ENCODE results near the gene SMTNL1.

The SMTNL1 gene

DNA sequence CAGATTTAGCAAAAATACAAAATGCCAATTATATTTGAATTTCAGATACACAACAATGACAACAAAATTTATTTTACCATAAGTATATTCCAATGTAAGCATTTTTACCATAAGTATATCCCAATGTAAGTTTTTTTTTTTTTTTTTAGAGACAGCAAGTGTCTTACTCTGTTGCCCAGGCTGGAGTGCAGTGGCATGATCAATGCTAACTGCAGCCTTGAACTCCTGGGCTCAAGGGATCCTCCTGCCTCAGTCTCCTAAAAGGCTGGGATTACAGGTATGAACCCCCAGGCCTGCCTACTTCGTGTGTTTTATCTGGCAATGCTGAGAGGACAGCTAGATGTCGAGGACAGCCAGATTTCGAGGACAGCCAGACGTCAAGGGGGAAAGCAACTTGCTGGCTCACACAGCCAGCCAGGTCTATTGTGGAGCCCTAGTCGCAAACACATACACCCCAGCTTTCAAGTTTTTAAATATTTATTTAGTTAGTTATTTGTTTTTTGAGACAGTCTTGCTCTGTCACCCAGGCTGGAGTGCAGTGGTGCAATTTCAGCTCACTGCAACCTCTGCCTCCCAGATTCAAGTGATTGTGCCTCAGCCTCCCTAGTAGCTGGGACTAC is 59.0 kb downstream of the SMTNL1 start:
- no peak for DNase-seq

DNA sequence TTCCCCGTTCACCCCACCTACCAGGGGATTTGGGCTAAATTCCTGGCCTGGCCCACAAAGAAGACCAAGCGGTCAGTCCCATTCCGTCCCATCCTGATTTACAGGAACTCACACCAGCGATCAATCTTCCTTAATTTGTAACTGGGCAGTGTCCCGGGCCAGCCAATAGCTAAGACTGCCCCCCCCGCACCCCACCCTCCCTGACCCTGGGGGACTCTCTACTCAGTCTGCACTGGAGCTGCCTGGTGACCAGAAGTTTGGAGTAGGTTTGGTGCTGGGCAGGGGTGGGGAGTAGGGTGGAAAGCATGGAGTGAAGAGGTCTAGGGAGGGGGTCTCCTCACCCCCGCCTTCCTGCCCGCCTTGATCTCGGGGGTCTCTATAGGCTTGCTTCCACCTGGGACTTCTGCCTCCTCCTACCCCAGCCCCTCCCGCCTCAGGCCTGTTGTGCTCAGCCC is 60.1 kb downstream of the SMTNL1 start, which contains the start of gene SERPING1:
Gene SERPING1, plus strand, starts transcription at position 225 of the 455 bp plus-strand sequence. CDS start 586 bp downstream, outside the sequence.
- DNase-seq = no peak

DNA sequence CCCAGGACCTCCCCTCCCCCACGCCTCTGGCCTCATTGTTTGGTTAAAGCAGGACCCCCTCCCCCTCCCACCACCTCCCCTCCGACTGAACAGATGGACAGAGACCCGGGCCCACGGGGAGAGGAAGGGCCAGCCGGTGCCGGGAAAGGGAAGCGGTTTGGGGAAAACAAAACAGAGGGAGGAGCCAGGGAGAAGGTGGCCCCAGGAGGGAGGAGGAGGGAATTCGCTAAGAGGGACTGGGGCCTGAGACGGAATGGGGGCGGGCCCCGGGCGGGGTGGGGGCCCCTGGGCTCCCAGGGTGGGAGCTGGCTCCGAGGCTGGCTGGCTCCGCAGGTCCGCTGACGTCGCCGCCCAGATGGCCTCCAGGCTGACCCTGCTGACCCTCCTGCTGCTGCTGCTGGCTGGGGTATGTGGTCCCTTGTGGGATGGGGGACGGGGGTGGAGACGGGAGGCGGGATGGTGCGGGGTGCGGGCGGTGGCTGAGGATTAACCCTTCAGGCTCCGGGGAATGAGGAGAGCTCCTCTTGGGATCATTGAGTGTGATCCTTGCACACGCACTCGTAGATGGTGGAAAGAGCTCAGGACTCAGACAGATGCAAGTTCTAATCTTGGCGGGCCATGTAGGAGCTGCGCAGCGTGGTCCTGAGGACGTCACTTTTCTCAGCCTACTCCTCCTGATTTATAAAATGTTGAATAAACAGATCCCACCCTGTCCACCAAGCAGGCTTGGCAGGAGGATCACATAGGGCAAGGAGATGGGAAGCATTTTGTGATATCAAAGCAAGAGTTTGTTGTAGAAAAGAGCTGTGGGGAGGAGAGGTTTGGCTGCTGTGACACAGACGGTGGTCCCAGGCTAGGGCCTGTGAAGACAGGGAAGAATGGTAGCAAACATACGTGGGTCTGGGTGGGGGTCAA is 60.8 kb downstream of the SMTNL1 start:
- DNase-seq = no peak

DNA sequence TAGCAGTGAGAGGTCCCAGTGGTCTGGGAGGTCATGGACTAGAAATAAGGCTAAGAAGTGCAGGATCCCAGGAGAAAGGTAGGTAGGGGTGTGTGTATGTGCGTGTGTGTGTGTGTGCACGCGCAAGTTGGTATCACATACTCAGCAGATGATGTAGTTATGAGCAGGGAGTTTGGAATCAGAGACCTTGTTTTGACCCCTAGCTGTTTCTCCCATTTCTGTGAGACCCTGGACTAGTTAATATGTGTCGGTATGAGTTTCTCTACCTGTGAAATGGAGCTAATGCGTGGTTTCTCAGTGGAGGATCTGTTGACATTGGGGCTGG is 61.4 kb downstream of the SMTNL1 start:
- no peak for DNase-seq

DNA sequence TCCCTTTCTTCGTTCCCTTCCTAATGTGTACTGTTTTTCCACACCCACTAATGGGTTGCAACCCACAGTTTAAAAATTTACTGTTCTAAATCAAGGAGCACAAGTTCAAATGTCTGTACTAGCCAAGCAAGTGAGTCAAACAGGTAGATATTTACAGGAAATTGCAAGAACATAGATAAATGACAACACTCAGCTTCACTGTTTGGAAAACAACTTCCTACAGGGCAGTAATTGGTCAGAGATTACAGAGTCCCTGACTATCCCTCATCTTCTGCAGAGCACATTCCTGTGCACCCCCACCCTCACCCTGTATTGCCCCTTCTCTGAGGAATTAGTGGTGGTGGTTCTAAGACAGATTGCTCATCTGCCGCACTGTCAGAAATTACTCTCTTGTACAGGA is 62.0 kb downstream of the SMTNL1 start:
- no peak for DNase-seq

Data from CD4-positive, alpha-beta T cell treated with Interleukin-17A for 1 hour (primary cell).